HuH-7.5 (cell line): ENCODE results near the gene CLIC4.
A peak's percentile ranks its signal among the peaks of the same experiment; 100 is the strongest.
"Not testable (repeated sequence)": the region's sequence is repeated elsewhere in the genome, so short reads cannot be mapped to it uniquely, and the experiment has no call there.

Experiments used
- DNase-seq: peaks from one replicate; pipeline ENCODE4 v3.0.0; 2011; ENCODE audit warnings: low spot score

CLIC4 gene

DNA sequence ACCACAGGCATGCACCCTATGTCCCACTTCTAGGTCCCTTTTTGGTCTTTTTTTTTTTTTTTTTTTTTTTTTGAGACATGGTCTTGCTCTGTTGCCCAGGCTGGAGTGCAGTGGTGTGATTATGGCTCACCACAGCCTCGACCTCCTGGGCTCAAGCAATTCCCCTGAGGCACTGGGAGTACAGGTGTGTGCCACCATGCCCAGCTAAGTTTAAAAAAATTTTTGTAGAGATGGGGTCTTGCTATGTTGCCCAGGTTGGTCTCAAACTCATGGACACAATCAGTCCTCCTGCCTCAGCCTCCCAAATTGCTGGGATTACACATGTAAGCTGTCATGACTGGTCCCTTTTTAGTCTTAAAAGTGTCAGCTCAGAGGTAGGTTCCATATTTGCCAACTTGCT is 75.0 kb downstream of the CLIC4 start:
- DNase-seq = not testable (repeated sequence)

DNA sequence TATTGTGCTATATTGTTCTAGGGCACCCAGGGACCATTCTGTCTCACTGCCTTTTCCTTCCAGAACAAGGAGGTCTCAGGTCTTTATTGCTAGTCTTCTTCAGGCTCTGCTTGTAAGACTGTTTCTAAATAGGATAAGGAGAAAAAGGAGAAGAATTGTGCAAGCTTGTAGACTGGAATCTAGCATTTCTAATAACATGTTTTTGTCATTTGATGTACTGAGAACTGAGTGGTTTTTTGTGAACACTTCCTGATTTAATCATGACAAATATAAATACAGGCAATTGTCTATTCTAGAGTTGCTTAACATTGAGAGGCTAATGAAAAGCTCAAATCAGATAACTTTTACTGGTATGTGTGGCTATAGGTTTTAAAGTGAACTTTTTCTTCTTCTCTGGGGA is 77.6 kb downstream of the CLIC4 start:
- DNase-seq = no peak

DNA sequence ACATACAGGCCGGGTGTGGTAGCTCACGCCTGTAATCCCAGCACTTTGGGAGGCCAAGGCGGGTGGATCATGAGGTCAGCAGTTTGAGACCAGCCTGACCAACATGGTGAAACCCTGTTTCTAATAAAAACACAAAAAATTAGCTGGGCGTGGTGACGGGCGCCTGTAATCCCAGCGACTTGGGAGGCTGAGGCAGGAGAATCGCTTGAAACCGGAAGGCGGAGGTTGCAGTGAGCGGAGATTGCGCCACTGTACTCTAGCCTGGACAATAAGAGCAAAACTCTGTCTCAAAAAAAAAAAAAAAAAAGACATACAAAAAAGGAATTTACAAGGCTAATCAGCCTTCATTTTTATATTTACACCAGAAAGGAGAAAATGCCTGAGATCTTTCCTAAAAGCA is 78.2 kb downstream of the CLIC4 start:
- DNase-seq = not testable (repeated sequence)

DNA sequence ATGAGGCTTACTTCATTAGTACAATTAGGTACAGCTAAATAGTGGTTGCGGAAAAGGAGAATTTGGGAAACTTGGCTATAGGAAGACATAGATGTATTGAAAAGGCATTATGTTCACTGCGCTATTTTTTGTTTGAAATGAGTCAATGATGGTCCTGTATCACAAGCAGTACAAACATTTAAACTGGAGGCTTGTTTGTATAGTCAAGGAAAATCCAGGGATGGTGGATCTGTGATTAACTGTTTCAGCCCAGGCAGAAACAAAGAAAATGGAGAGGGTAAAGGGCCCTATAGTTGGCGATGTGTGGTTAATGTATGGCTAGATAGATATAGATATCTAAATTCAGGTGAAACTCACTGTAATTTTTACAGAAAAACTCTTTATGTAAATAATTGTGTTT is 79.9 kb downstream of the CLIC4 start:
- DNase-seq = no peak

DNA sequence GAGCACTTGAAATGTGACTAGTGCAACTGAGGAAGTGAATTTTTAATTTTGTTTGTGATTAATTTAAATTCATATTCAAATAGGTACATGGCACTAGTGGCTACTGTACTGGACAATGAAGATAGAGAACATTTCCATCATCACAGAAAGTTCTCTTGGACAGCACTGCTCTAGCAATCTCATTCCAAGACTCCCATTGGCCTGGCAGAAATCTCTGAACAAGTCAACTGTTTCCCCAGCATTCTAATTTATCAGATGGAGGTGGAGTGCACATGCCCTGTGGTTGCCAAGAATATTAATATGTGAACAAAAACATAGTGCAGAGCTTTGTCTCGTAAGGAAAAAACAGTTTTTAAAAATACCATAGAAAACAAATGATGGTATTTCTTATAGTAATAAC is 81.3 kb downstream of the CLIC4 start:
- DNase-seq = no peak

DNA sequence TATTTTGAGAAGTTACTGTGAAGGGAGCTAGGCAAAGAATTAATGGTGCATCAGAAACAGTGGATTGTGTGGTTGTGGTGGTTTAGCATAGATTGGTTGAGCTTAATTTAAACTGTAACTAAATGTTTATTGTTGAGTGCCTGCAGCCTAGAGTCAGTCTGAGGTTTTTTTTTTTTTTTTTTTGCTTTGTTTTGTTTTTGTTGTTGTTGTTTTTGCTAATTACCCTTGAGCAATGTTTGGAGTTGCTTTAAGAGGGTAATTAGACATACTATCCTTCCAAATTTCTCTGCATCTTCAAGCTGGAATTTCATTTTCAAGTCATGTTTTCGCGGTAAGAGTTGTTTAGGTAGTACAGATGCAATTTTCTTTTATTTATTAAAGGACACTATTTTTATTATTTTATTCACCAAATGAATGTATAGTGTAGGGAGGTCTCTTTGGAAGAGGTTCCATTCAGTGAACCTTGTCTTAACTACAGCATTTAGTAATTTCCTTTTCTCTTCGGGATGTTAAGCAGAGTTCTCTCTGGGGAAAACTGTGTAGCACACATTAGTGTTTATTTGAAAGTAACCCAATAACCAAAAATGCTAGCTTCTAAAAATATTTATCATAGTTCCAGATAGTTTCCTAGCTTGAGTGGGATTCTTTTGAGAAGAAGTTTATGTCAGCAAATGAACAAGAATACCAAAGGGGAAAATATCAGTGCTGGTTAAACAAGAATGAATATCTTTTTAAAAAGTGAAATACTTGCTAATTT is 82.3 kb downstream of the CLIC4 start:
- DNase-seq = no peak

DNA sequence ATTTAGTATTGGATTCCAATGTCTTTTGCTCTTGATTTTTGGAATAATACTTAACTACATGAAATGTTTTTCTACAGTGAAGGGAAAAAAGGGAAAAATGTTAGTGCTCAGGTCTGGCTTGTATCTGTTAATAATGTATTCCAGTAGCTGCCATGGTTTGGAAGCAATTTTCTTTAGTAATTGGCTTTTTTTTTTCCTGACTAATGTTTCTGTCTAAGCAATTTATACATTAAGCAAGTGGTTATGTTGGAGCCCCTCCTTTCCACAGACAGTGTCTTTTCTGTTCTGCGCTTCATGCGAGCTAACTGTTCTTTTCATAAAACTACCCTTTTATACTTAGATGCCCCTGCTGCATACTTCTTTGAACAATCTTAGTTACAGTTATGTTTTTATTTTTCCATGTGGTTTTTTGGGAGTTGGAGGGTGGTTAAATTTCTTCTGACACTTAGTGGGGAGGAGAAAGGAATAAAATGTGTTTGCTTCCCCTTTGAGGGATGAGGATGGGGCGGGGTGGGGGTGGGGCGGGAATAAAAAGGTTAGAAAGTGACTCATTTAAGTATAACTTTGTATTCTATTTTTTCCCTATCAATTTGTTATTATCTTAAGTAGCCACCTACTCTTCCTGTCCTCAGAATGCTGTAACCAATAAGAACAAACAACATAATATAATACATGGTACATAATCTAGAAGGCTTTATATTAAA is 83.1 kb downstream of the CLIC4 start:
- no peak for DNase-seq

DNA sequence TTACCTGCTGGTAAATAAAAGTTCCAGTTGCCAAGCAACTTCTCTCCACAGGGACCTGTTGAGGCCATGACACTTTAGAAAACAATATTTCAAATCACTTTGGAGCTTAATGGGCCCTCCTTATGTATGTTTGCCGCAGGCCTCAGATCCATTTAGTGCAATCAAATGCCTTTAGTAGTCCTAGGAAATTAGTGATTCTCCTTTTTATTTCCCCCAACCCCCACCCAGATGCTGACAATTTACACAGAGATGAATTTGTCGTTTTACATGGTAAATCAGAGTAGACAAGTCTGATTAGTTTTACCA is 83.6 kb downstream of the CLIC4 start:
- DNase-seq = no peak

DNA sequence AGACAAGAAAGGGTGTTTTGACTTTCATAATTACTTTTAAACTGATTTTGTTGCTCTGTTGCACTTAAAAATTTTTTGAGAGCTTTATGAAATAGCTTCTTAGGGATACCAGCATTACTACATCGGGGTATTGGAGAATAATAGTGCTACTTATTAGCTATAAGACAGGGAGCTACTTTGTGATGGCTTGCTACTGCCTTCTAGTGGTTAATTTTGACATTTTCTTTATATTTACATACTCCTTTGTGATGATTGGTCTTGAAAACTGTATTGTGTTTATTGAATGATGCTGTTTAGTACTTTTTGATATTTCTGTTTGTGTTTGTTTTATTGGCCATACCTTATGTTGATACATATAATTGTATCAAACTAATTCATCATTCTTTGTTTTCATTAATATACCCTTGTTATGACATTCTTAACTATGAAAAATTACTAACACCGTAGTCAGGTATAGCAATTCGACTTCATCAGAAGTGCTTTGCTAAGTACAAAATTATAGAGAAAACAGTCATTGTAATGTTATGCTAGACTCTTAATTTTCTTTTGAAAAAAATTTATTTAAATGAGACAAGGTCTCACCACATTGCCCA is 85.5 kb downstream of the CLIC4 start:
- DNase-seq = no peak

DNA sequence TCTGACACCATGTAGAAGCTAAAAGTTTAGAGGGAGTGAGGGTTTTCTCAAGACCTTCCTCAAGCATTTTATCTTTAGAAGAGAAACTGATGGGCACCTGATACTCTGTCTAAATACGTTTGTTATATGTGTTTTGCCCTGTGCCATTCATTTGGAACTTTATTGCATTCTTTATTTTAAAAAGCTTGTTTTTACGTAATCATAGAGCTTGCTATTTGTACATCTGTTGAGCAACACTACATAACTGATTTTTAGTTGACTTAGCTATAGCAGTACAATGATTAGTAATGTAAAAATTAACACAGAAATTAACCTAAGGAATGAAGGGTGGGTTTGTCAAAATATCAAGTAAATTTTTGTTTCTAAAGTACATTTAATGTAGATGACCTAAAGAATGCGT is 96.3 kb downstream of the CLIC4 start:
- no peak for DNase-seq

DNA sequence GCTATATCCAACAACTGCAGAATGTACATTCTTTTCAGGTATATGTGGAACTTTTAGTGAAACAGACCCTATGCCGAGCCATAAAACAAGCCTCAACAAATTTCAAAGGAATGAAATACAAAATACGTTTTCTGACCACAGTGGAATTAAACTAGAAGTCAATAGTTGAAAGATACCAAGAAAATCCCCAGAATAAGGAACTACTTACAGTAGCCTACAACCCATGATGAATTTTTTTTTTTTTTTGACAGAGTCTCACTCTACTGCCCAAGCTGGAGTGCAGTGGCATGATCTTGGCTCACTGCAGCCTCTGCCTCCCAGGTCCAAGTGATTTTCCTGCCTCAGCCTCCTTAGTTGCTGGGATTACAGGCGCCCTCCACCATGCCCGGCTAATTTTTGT is 101.4 kb downstream of the CLIC4 start:
- no peak for DNase-seq

DNA sequence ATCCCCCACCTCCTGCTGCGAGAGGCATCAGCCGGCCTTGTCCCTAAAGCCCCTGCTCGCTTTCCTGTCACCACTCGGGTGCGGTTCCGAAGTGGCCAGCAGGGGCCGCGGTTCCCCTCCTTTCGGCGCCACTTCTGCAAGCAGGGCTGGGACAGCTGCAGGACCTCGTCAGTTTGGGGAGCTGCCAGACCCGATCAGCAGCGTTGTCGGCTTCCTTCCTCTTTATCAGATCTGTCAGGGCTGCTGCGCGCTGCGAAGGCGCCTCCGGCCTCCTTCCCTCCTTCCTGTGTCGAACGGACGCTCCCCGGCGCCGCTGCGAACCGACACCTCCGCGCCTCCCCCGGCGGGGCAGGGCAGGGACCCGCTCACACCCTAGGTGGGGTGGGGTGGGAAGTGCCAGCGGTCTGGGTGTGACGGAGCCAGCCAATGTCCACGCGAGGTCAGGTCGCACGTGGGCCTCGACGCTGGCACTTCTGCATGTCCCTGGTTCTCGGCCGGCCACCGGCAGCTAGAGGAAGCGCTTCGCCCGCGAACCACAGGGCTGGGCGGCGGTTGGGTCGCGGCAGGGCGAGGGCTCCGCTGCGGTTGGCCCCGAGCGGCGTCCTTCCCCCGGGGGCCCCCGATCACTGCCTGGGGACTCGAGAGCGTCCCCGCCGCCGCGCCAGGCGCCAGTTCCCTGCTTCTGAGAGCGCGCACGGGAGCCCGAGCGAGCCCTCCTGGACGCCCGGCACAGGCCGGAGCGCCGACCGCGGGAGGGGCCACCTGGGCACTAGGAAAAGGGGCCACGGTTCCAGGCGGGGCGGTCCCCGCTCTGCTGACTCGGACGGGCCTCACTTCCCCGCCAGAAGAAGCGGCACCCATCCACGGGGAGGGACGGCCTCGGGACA is 103.0 kb downstream of the CLIC4 start:
- DNase-seq = peak; percentile 57

DNA sequence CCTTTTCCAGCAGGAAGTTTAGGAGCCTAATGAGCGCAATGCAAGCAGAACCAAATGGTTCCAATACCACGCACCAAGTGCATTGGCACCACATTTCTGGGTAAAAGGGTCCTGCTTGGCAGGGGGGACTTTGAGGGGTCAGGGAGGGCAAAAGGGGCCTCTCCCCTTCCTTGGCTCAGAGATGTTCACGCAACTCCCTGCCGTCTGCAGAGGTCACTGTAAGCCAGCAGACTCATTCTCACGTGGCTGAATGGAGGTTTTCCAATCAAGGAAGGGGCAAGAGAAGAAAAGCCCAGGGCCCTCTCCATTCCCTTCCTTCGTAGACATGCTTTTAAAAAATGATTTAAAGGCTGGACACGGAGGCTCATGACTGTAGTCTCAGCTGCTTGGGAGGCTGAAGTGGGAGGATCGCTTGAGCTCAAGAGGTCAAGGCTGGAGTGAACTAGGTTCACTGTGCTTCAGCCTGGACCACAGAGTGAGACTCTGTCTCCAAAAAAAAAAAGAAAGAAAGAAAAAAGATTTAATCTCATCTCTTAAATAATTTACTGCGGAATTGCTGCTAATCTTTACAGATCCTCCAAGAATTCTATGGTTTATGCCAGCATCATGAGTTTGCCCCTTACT is 104.5 kb downstream of the CLIC4 start:
- no peak for DNase-seq

DNA sequence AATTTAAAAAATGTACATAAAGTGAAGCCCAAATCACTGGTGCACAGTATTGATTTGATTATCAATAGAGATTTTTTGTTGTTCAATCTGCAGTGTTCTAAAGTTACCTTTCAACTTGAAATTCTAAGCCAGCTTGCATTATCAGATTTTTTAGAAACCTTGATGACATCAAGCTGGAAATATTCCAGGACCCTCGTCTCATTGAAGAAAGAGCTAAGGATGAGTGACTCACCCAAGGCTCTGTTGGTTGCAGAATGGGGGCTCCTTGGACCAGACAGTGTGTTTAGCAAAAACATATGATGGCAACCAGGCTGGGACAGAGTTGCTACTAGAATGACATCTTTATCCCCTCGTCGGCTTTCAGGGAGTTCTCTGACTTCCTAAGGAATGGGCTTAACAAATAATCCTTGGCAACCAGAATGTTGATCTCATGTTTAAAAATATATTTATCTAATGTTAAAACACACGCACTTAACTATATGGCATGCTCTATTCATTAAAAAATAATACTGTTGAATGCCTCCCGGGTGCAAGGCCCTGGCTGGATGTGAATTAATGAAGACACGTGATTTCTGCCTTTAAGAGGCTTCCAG is 105.2 kb downstream of the CLIC4 start:
- DNase-seq = no peak

DNA sequence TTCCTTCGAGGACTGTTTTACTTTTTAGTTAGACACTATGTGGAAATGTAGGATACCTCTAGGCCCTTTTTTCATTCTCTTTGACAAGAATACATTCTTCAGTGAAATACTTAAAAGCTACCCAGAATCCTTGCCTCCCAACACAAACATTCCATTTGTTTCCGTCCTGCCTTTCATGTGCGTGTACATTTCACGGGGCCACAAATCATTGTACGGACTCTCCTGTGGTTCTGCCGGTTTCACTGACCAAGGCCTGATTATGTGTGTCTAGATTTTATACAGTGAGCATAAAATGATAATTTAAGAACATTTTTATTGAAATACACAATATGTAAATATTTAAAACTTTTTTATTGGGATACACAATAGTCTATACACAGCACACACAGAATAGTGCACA is 108.4 kb downstream of the CLIC4 start:
- DNase-seq = no peak

DNA sequence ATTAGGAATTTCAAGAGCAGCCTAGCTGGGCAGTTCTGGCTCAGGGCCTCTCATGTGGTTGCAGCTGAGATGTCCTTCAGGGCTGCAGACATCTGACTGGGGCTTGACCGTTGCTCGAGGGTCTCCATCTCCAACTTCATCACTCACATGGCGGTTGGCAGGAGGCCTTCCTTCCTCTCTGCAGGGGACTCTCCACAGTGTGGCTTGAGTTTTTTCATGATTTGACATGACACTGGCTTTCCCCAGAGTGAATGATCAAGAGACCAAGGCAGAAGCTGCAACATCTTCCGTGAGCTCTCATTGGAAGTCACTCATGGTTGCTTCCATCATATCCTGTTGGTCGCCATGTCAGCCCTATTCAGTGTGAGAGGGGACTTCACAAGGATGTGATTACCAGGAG is 110.2 kb downstream of the CLIC4 start:
- DNase-seq = no peak

DNA sequence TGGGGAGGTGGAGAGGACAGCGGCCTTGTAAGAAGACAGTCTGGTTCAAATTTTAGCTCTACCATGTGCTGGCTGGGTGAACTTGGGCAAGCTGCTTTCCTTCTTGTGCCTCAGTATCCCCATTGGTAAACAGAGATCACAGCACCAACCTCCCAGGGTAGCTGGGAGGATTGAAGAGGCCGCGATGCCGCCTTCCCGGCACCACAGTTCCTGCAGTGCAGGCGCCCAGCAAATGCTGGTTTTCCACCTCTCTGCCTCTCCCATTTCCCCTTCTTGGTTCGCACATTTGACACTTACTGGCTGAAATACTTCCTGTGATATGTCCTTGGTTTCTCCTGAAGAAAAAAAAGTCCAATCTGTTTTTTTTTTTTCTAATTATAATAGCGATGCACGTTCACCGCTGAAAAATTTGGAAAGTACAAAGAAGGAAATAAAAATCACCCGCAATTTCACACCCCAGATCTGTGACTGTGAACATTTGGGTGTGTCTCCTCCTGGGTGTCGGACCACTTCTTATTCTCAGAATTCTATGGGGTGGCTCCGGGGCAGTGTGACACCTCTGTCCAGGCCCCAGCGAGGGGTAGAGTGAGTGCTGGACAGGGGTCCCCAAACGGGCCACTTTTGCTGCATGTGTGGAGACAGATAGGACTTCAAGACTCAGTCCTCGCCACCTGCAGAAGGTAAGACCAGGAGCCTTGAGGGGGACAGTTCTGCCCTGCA is 111.7 kb downstream of the CLIC4 start:
- DNase-seq = no peak

DNA sequence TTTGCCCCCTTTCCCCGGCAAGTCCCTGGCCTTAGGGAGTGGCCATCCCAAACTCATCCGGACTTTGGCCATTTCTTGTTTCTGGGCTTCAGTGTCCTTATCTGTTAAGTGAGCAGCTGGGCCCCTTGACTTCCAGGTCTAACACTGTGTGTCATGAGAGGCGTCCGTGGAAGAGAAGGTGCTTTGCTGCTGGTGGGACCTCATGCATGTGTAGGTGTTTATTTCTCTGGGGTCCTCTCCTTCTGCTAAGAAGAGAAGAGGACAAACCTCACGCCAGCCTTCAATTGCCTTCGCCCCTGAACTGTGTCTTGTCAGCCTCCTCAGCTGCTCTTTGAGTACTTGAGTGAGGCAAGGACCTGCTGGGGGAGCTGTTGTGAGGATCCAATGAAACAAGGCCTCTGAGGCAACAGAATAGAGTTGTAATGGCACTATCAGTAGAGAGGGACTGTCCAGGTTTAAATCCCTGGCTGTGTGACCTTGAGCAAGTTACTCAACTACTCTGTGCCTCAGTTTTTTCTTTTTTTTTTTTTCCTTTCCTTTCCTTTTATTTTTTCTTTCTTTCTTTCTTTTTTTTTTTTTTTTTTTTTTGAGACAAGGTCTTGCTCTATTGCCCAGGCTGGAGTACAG is 112.4 kb downstream of the CLIC4 start:
- DNase-seq = no peak

DNA sequence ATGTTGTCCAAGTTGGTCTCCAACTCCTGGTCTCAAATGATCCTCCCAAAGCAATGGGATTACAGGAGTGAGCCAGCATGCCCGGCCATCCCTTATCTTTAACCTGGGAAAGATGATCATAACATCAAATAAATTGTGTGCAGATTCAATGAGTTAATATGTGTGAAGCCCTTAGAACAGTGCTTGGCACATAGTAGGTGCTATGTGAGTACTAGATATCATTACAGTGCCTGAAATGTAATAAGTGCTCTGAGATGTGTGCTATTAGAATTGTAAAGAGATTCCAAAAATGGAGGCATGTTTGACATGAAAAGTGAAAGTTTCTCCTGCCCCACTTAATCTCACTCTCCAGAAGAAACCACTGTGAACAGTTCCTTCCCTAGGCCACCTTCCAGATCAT is 113.0 kb downstream of the CLIC4 start:
- no peak for DNase-seq
